ENCODE measurements around the gene LRP2. TPM values are rescaled to one million over a fixed set of nuclear protein-coding genes. Genes with fewer than 3 reads are reported as not detected.

LRP2 gene
- total and polyA plus RNA-seq, 2 of the 8 experiments (the other 6 are each of a cell fraction or from before 2014, with no cell fraction given): 2.0 to 2.9 TPM

DNA sequence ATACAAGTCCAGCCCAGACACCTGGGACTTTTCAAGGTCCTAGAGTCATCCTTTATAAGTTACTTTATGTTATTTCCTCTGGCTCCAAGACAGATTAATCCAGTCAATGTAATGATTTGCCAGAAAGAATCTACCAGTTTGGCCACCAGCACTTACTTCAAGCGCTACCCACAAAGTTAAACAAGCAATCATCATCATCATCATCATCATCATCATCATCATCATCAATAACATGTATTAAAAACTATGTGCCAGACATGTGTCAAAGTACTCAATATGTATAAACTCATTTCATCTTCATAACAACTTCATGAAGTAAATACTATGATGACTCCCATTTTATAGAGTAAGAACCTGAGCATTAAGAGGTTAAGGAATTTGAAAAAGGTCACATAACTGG lies 64.3 kb downstream of the LRP2 start:
- CTCF ChIA-PET (ENCODE audit: partially characterized antibody): no interaction called here
- H3K36me3 ChIP-seq (ENCODE audit: control insufficient read depth in 2 of 4, insufficient read depth in 4 of 4, low read length in 3 of 4): no peaks in the 10 kb centered on the region
- no peaks in the 10 kb centered on the region; a peak in 1 of 7 replicates for H3K27me3 ChIP-seq (replicated peaks in 1 of 4; ENCODE audit: control insufficient read depth in 3 of 4, extremely low read depth in 1 of 4, insufficient read depth in 3 of 4, low read length in 3 of 4)
- H4K91ac ChIP-seq (replicated peaks; ENCODE audit: insufficient read length, low read length): no peak overlapping the region
- no peak overlapping the region for H2AFZ ChIP-seq (ENCODE audit: low read length)
- H3K79me1 ChIP-seq (ENCODE audit: low read depth, low read length): no peaks in the 10 kb centered on the region
- H3K4me1 ChIP-seq (replicated peaks in 1 of 4; ENCODE audit: control insufficient read depth in 3 of 4, insufficient read depth in 4 of 4, low read length in 3 of 4): peaks cover 0 to 6% (median 5%) of the 10 kb centered on the region in 4 experiments; a peak in 6 of 7 replicates
- H4K8ac ChIP-seq (ENCODE audit: extremely low read depth, insufficient read depth, low read length): no peak overlapping the region
- no peak overlapping the region for H3K14ac ChIP-seq (ENCODE audit: insufficient read length)
- H3K23me2 ChIP-seq (ENCODE audit: low read depth, low read length): no peaks in the 10 kb centered on the region
- H2BK12ac ChIP-seq (ENCODE audit: low read depth, low read length): no peak overlapping the region
- TF ChIP-seq SP4 (IDR thresholded peaks at IDR 0.05; ENCODE audit: low read length): no peak
- no peak for TF ChIP-seq SIX5 (IDR thresholded peaks at IDR 0.05; ENCODE audit: low read depth, low read length)
- no peak for TF ChIP-seq BRCA1 (IDR thresholded peaks at IDR 0.05; ENCODE audit: low read depth, low read length)
- TF ChIP-seq ZNF274 (IDR thresholded peaks at IDR 0.05; ENCODE audit: borderline replicate concordance, extremely low read depth, low read length): no peak
- no peak for TF ChIP-seq NANOG (IDR thresholded peaks at IDR 0.05; ENCODE audit: insufficient read depth, low read depth, low read length, poor library complexity, severe bottlenecking)
- no peak for TF ChIP-seq TEAD4 (IDR thresholded peaks at IDR 0.05; ENCODE audit: low read depth, low read length)
- no peak for TF ChIP-seq ASH2L (IDR thresholded peaks at IDR 0.05; ENCODE audit: low read length)
- no peak for TF ChIP-seq BACH1 (IDR thresholded peaks at IDR 0.05; ENCODE audit: low read length)
- no peak overlapping the region for H3K18ac ChIP-seq (ENCODE audit: extremely low read depth, low read length)
- no peak overlapping the region for H2BK15ac ChIP-seq (ENCODE audit: low read length)
- H3K4ac ChIP-seq (replicated peaks; ENCODE audit: insufficient read length, low read depth, low read length): no peak overlapping the region
- no peak overlapping the region for H3K23ac ChIP-seq (ENCODE audit: insufficient read length)
- no peak overlapping the region for H2BK20ac ChIP-seq (ENCODE audit: low read length)
- H2AK5ac ChIP-seq (ENCODE audit: low read depth, low read length): no peak overlapping the region
- no peak overlapping the region for H3K9ac ChIP-seq (replicated peaks in 1 of 4; ENCODE audit: extremely low read depth in 1 of 4, low read depth in 3 of 4, low read length in 3 of 4)
- FAIRE-seq (no peak), DNase-seq (ENCODE audit: low read depth in 1 of 2, low spot score in 2 of 2) (no peak)
- no peak overlapping the region for H2BK120ac ChIP-seq (replicated peaks; ENCODE audit: low read depth, low read length)
- WGBS, 2 experiments (ENCODE audit: extremely low coverage in 1 of 2, insufficient coverage in 1 of 2, insufficient read length in 1 of 2, insufficient replicate concordance in 2 of 2, low coverage in 1 of 2, low lambda C conversion rate in 2 of 2, missing lambda C conversion rate in 1 of 2): 95% methylated on average over 1 of the region's 1 CpG; no CpG with 5 or more reads in 1 of the 2 experiments
- H2BK5ac ChIP-seq (ENCODE audit: low read depth, low read length): no peak overlapping the region
- no peaks in the 10 kb centered on the region for H3K9me3 ChIP-seq (ENCODE audit: insufficient read depth in 2 of 2, low read depth in 1 of 2, low read length in 1 of 2)
- H3K27ac ChIP-seq (ENCODE audit: low read depth, low read length): no peak overlapping the region
- no peak overlapping the region for H3K4me3 ChIP-seq (ENCODE audit: extremely low read depth in 1 of 4, insufficient read depth in 2 of 4, low read depth in 3 of 4, low read length in 4 of 4)
- H3K79me2 ChIP-seq (ENCODE audit: control insufficient read depth in 1 of 2, insufficient read depth in 2 of 2, low read length in 2 of 2): no peaks in the 10 kb centered on the region
- no peak overlapping the region for H3K4me2 ChIP-seq (ENCODE audit: insufficient read depth in 1 of 2, low read depth in 2 of 2, low read length in 2 of 2)
- no peaks in the 10 kb centered on the region for H4K20me1 ChIP-seq (replicated peaks in 1 of 2; ENCODE audit: control insufficient read depth in 1 of 2, insufficient read depth in 2 of 2, low read length in 2 of 2)
- no peak overlapping the region for H3K56ac ChIP-seq (replicated peaks; ENCODE audit: insufficient read length, low read depth, low read length)
- POLR2A ChIA-PET (ENCODE audit: partially characterized antibody): no interaction called here
- no peak overlapping the region for H4K5ac ChIP-seq (ENCODE audit: insufficient read length, low read depth, low read length)

Data from H1 (cell line).